DMS79 (cell line): ENCODE data around the gene GABRA6.
"Not testable (repeated sequence)": the region's sequence is repeated elsewhere in the genome, so short reads cannot be mapped to it uniquely, and the experiment has no call there.

ENCODE experiments used
- DNase-seq: peaks from one replicate; lab custom pipeline; 2025; lab: John Stamatoyannopoulos, UW

The GABRA6 gene

DNA sequence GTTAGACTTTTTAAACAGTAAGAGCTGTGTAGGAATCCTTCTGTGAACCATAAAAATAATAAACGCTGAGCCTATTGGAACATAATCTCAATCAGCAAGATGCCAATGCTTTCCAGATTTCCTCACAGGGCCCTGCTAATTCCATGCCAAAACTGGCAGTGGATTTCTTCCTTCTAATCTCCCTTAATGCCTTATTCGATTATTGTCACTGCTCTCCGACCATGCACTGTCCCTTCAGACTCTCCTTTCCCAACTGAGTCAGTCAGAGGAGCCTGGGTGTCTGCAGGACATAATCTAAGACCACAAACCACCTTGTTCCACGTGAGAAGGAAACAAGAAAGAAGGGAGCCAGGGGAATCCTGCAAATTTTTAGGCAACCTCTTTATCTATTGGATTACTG, at the start of gene GABRA6:
GABRA6 (plus strand) TSS at position 261 of the 400 bp plus-strand sequence. CDS start 269 bp downstream, outside the sequence.
- DNase-seq, result no peak

DNA sequence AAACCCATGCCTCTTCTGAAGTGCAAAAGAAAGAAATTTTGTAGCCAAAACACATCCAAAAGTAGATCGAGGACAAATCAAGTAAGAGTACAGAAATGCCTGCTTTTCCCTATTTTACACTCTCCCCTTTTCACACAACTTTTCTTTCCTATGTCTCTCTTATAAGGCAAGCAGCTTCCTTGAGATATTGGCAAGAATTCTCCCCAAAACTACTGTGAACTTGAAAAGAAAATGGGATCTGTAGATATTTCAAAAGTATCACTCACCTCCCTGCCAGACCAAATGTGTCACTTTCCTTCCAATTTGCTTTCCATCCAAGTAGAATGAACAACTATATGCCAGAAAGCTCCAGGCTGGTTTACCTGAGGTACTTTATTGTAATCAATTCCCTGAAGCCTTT, 47.9 kb upstream of the GABRA6 start:
- no peak for DNase-seq

DNA sequence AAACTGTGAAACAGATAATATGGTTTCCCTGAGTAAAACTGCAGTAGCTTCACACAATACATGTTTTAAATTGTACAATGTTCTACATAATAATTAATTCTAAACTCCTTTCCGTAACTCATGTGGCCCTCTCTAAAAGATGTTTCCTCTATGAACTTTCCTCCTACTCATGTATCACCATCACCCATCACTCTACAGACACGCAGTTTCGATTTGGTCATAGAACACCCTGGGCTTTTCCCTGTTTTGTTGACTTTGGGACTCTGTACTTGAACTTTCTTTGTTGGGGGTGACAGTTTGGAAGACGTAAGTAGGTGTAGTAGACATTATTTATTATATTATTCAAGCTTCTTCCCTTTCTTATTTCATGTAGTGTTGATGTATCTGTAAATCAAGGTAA, 44.1 kb upstream of the GABRA6 start:
- no peak for DNase-seq

DNA sequence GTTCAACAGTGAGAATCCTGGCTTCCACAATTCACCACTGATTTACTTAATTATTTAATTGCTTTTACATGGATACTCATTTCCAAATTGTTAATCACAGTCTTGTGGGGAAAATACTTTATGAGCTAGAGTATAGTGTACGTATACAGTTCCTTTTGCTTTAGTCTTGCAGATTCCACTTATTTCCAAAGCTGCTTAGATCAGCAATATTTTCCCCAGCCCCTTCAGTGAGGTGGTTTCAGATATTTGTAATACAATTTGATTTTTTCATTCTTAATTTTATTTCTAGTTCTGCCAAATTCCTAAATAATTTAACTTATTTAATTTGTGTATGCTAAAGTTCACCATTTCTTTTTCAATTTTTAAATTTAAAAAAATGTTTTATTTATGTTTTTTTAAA, 40.3 kb upstream of the GABRA6 start:
- no peak for DNase-seq

DNA sequence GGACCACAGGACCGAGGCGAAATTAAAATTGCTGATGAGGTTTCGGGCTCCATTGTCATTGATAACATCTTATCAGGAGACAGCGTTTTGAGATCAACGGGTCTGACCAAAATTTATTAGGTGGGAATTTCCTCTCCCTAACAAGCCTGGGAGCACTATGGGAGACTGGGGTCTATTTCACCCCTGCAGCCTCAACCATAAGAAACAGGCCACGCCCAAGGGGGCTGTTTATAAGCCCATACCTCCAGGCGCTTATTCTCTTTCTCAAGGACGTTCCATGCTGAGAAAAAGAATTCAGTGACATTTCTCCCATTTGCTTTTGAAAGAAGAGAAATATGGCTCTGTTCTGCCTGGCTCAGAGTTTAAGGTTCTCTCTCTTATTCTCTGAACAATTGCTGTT, 33.6 kb upstream of the GABRA6 start:
- not testable (repeated sequence) for DNase-seq

DNA sequence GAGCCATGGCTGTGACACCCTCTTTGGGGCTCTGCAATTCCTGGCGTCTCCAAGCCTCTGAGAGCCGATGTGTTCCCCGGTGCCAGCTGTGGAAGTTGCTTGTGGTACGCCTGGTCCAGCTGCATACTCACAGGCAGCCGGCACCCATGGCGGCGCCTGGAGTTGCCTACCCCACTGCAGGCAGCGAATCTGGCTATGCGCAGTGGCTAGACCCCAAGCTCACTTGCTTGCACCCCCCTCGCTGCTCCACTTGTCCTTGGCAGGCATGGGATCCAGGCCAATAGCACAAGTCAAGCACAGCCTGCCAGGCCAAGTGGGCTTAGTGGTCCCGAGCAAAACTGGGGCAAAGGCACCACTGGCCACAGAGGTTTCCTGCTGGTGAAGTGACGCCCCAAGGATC, 24.7 kb upstream of the GABRA6 start:
- DNase-seq, result no peak

DNA sequence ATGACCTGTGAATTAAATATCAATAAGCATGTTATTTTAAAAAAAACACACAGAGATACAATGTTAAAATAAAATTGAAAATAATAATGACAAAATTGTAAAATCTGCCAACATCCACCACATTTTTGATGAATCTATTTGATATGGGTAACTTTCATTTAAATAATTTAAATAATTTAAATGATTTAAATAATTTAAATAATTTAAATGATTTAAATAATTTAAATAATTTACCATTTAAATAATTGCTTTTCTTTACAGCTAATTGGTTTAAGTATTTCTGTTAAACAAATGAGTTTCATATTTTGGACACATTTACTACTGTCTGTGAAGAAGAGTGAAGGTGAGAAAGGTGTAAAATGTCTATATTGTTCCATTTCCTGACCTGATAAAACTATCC, 22.1 kb upstream of the GABRA6 start:
- DNase-seq, result no peak

DNA sequence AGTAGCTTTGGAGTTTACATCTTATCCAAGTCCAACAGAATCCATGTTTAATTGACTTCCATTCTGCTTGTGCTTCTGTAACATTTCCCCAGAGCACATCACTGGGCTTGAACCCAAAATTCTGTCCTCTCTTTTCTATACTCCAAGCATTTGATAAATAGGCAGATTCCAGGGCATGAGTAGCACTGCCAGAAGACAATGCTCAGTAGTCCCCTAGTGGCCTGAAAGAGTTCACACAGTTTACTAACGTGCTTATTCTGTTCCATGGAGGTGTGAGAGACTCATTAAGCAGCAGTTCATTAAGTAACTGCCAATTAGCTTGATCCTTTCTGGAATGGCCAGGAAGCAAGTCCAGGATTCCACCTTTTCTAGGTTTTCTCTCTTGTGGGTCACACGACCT, 9.4 kb upstream of the GABRA6 start:
- no peak for DNase-seq

DNA sequence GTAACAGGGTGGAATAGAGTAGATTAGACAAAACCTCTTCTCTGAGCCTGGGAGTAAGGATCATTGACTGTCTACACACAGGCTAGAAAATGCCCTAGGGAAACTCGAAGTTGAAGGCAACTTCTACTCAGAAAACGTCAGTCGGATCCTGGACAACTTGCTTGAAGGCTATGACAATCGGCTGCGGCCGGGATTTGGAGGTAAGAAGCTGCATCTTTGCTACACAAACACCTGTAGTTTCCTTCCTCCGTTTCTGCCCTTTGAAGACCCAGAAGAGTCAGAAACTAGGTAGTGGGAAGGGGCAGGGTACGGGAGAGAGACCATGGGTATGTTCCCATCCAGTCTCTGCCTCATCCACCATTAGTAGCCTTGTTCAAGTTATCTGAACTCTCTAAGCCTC, 628 bp downstream of the GABRA6 start:
- no peak for DNase-seq

DNA sequence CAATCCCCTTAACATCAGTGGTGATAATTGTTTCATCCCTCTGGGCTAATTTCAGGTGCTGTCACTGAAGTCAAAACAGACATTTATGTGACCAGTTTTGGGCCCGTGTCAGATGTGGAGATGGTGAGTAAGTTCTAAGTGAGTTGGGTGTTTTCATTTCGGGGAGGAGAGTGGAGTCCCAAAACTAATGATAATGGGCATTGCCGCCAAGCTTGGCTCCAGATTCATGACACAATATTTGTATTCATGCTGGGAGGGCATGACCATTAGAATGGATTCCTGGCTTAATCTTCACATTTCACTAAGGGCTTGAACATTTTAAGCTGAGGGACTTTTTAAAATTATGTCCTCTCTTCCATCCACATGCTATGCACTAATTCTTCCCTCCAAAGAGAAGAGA, 1.4 kb downstream of the GABRA6 start:
- no peak for DNase-seq

DNA sequence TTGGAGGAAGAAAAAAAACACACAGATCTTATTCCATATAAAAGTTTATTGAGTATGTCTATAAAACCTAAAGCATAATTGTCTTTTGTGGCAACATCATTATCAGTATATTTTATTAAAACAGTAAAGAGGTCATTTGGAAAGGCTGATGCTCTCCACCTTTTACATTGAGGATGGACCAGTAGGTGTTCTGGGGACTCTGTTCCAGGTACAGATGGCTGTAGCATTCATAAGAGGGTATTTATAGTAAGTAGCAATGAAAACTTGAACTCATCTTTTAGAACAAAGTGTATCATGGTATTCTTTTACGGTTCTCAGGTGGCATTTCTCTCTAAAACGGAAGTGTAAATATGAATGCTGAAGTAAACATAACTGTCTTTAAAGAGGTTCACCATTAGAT, 1.8 kb downstream of the GABRA6 start:
- no peak for DNase-seq

DNA sequence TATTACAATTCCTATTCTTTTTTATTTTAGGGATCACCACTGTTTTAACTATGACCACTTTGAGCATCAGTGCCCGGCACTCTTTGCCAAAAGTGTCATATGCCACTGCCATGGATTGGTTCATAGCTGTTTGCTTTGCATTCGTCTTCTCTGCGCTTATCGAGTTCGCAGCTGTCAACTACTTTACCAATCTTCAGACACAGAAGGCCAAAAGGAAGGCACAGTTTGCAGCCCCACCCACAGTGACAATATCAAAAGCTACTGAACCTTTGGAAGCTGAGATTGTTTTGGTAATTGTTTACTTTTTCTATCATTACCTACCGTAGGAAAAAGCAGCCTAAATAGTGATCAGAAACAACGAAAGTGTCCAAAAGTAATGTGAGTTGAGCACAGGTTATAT, 6.4 kb downstream of the GABRA6 start:
- DNase-seq, result no peak

DNA sequence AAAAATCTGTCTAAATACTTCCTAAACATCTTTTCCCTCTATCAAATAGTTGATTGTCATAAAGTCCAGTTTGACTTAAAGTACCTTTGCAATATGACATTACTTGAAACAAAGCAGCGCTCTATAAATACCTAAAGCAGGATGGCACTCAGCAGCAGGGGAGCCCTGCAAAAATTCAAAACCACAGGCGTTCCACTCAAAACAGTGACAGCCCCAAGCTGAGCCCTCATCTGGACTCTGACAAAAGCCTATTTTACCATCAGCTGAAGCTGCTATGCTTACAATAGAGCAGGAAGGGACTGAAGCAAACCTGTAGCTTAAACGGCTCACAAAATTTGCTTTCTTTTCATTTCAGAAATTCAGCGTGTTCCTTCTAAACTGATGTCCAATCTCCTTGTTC, 11.5 kb downstream of the GABRA6 start:
- no peak for DNase-seq

DNA sequence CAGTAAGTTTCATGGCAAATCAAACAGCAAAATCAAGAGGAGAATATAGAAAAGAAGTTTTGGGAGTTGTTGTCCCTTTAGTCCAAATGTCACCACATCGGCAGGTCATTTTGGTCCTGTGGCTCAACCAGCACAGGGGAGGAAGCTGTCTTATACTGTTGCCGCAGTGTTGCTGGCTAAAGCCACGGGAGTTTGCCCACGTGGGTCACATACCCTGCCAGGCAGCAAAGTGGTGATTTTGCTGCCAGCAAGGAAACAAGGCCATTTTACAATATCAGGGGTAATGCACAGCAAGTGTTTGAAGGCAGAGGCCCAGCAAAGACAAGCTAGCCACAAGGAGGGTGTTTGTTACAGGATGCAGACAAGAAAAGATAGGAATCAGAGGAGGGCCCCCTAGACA, 14.5 kb downstream of the GABRA6 start:
- DNase-seq, result no peak

DNA sequence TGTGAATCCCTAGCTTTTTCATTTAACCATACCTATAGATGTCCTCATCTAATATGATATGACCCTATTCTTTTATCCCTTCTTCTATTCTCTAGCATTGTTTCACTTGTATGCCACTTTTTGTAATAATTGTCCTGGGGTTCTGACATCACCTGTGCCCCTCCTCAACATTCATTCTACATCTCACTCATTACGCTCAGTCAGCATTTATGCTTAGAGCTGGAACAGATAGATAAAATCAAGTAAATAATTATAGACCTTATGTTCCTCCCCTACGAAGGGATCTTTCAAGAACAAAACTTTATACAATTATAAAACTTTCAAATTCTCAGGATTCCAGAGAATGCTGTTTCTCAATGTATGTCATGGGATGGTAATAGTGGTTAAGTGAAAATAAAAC, 18.0 kb downstream of the GABRA6 start:
- DNase-seq, result no peak

DNA sequence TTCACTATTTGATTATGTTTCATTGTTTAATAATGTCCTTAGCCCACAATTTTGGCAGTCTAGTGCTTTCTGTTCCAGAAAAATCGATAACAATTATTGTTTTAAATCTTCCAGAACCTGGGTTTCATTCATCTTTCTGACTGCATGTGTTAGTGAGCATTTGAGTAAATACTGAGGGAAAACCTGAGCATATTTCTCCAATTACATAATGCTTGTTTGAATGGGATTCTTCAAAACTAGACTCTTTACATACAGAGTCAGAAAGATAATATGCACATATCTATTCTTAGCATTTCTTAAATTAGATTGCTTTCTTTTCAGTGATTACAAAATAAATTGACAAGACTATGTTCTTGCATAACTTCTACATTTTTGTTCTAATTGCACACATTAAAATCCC, 21.9 kb downstream of the GABRA6 start:
- DNase-seq, result no peak

DNA sequence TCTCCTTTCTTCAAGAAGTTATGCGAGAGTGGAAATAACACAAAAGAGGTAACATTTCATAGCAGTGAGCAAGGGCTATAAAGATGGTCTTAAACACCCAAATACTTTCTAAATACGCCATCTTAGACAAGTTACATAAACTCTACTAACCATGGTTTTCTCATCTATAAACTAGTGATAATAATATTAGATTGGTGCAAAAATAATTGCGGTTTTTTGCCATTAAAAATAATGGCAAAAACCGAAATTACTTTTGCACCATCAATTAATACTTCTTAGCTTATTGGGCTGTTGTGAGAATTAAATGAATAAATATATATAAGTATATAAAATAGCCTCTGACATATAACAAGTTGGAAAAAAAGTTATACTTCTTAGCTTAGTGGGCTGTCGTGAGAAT, 23.7 kb downstream of the GABRA6 start:
- DNase-seq, result no peak

DNA sequence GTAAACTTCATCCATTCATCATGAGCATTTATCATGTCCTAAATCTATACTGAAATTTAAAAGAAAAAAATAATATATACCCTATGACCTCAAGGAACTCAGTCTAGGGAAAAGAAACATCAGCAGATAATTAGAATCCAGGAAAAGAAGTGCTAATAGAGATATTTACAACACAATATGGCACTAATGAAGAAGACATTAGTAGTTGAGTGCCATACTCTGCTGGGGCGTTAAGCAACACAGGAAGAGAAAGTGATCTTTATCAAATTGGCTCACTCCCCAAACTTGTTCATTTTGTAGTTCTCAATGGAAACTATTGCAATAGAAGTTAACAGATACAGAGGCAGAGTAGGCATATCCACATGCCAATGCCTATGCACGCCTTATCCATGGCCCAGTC, 27.5 kb downstream of the GABRA6 start:
- DNase-seq, result no peak

DNA sequence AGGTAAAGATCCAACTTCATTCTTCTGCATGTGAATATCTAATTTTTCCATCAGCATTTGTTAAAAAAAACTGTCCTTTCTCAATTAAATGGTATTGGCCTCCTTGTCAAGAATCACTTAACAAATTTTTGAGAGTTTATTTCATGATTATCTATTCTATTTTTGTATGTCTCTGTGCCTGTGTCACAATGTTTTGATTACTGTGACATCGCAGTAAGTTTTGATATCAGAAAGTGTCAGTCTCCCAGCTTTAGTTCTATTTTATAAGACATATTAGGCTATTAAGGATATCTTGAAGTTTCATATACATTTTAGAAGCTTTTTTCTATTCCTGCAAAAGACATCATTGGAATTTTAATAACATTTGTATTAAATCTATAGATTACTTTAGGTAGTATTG, 33.6 kb downstream of the GABRA6 start:
- no peak for DNase-seq

DNA sequence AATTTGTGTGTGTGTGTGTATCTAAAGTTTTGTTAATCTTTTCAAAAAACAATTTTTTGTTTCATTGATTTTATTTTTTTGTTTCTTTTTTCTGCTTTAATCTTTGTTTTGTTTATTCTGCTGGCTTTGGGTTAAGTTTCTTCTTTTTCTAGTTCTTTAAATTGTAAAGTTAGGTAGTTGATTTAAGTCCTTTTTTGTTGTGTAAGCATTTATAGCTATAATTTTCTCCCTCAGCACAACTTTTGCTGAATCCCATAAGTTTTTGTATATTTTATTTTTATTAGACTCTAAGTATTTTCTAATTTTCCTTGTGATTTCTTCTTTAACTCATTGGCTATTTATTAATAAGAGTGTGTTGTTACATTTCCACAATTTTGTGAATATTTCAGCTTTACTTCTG, 34.9 kb downstream of the GABRA6 start:
- no peak for DNase-seq

DNA sequence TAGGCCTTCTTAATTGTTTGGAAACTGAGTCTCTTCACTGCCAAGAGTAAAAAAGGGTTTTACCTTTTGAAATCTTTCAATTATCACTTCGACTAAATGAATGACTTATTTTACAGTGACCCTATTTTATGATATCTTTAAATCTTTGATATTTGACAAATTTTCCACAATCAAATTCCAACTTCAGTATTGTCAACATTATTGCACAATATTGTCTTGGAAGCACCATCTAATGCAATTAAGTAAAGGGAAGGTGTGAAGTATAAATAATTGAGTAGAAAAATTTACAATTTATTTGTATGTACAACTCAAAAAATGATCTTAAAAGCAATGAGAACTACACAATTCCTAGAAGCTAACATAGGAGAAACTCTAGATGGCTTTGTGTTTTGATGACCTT, 49.2 kb downstream of the GABRA6 start:
- DNase-seq, result no peak

DNA sequence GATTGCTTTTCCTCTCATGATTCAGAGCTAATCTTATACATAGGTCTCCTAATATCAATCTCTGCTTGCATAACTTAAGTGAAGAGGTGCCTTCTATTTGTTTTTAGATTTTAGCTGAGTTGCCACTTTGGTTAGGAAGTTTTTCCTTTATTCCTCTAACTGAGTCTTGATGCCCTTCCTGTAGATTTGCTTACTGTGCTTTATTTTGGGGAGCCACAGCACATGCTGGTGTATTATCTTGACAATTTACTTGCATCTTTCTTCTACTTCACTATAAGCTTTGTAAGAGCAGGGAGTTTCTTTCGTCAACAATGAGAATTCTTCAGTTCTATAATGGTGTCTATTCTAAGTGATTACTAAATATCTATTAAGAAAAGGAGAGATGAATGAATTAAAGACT, 54.9 kb downstream of the GABRA6 start:
- DNase-seq, result no peak

DNA sequence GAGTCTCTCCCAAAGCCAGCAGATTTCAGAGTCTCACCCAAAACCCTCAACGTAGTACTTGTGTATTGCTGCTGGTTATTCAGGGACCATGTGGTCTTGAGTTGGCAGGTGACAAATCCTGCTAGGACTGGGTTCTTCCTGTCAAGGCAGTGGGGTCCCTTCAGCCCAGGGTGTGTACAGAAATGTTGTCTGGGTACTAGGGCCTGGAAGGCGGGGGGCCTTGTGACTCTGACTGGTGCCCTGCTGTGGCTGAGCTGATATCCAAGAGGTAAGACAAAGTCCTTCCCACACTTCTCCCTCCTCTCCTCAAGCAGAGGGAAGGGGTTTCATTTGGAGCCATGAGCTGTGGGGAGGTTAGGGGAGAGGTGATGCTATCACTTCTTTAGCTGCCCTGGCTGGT, 58.8 kb downstream of the GABRA6 start:
- DNase-seq, result no peak

DNA sequence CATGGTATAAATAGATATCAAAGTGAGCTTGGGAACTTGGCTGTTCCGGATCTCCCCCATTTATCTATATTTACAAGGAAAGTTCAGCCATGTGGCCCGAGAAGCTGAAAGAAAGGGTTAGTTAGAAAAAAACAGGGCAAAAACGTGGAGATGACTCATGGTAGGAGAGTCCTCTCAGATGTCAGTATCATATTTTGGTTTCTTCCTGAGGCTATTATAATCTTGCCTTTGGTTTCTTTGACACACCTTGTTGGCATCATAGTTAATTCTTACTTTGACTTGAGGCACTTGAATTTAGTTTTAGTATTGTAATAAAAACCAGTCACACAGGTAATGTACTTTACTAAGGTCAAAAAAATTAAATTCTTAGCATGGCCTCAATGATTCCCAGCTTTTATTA, 59.9 kb downstream of the GABRA6 start:
- no peak for DNase-seq

DNA sequence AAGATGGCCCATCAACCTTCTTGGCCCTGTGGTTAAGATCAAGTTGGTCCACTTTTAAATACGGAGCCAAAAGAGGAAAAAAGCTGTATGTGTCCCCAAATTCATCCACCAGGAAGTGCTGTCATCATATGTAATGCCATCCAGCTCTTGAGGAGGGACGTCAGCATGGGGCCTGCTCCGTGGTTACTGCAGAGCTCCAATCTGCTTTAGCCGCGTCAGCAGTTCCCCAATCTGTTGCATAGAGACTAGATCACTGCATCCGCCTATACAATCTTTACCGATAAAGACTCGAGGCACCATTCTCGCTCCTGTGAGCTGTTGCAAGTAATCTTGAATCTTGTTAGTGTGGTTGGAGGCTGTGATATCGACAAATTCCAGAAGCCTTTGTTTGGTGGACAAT, 65.7 kb downstream of the GABRA6 start:
- DNase-seq, result no peak
